Adrenal gland (tissue), 12 donors: ENCODE data around the gene RNF2. TPM values are rescaled to one million over a fixed set of nuclear protein-coding genes. Genes with fewer than 3 reads are reported as not detected.

ENCODE experiments used
- DNase-seq, 7 donors: peaks; one replicate each; pipeline ENCODE4 v3.0.0-alpha.2; 2019 to 2020
- H3K27ac ChIP-seq, 5 donors: fragments of 200-600 bp; sonication (generic) in 4 of 5; 1 replicate in 3 of 5; 2 replicates in 2 of 5; pipeline versions ENCODE4 v1.5.1 to v1.8.0; 2016 to 2020; ENCODE audit warnings: mild to moderate bottlenecking in 1 of 5
- H3K27me3 ChIP-seq: fragments of 200-600 bp; 2 replicates; pipeline ENCODE4 v1.8.0; 2021
- H3K36me3 ChIP-seq, 2 donors: fragments of 200-600 bp; replicated peaks in 1 of 2; 1 replicate in 1 of 2; 2 replicates in 1 of 2; pipeline versions ENCODE4 v1.5.1 to v1.8.0; 2018 to 2022
- H3K4me1 ChIP-seq, 2 donors: fragments of 200-600 bp; replicated peaks in 1 of 2; 1 replicate in 1 of 2; 2 replicates in 1 of 2; pipeline versions ENCODE4 v1.5.1 to v1.8.0; 2018 to 2021
- H3K4me3 ChIP-seq, 4 donors: fragments of 200-600 bp; sonication (generic) in 3 of 4; one replicate each; pipeline ENCODE4 v1.5.1; 2016 to 2018
- H3K9me3 ChIP-seq, 3 donors: fragments of 200-600 bp; sonication (generic) in 1 of 3; replicated peaks in 1 of 3; 1 replicate in 2 of 3; 2 replicates in 1 of 3; pipeline versions ENCODE4 v1.5.1 to v1.8.0; 2016 to 2021
- POLR2A ChIP-seq, 2 donors: fragments of 450-650 bp; IDR thresholded peaks; one replicate each; pipeline ENCODE4 v1.6.1; 2017; ENCODE audit warnings: antibody characterized with exemption in 2 of 2, mild to moderate bottlenecking in 2 of 2, moderate library complexity in 1 of 2
- WGBS, 4 donors: extraction: QIAGEN DNeasy Blood & Tissue Kit in 2 of 4; methylation state at CpG; one replicate each; pipeline versions ENCODE4 v1.1.5 to v1.1.7; 2013 to 2017; 5-methylcytosine and 5-hydroxymethylcytosine counted together
- intact Hi-C, 2 donors: fragments of 100-400 bp; cut with DNase I; formaldehyde crosslinking; loops; one replicate each; pipeline versions ENCODE4 v1.14.1 to v1.15.0; 2022 to 2023
- polyA plus RNA-seq, 3 donors: library from polyadenylated mRNA; stranded (reverse); fragments of 200-250 nt in 2 of 3; fragments of 350-450 nt in 1 of 3; fragmentation: Illumina TruSeq in 1 of 3; extraction: RNeasy Lipid Tissue Mini Kit (QIAGEN cat#74804) in 1 of 3; gene quantifications; one replicate each; pipeline ENCODE4 v1.2.3, GENCODE V29; 2013 to 2014
- total RNA-seq, 9 donors: library from RNA; depleted of rRNA in 4 of 9; stranded (reverse); fragments of >200 nt in 4 of 9; fragments of 120-200 nt in 1 of 9; fragmentation: NEBNext Ultra II Directional in 1 of 9; extraction: Animal tissue kit (Norgen Biotek cat#: 25700) in 1 of 9; gene quantifications; one replicate each; pipeline versions ENCODE4 v1.1.0 to v1.2.4, GENCODE V29; 2013 to 2023
- TF ChIP-seq, protein P1 (sequence below), 6 experiments: fragments of 450-650 bp in 4 of 6; fragments of 200-600 bp in 2 of 6; sonication (generic) in 1 of 6; IDR thresholded peaks; 1 replicate in 5 of 6; 2 replicates in 1 of 6; pipeline versions ENCODE4 v1.5.1 to v1.8.0; 2016 to 2021; ENCODE audit warnings: antibody characterized with exemption in 6 of 6, mild to moderate bottlenecking in 2 of 6, moderate library complexity in 1 of 6
- donor health status: healthy with polysubstance abuse.
- donor health status: Bipolar disorder and iron deficiency.
- donor health status: DM: yes; HTN: yes; CAD: no.
- donor health status: DM: no; HTN: no; CAD: no.
- donor health status: DM: no; HTN: no; CAD: no.
- donor health status: DM: yes; HTN: yes; CAD: no.

RNF2 gene
- total and polyA plus RNA-seq, 12 donors = 3.5 to 34.6 (median 18.0) TPM

DNA sequence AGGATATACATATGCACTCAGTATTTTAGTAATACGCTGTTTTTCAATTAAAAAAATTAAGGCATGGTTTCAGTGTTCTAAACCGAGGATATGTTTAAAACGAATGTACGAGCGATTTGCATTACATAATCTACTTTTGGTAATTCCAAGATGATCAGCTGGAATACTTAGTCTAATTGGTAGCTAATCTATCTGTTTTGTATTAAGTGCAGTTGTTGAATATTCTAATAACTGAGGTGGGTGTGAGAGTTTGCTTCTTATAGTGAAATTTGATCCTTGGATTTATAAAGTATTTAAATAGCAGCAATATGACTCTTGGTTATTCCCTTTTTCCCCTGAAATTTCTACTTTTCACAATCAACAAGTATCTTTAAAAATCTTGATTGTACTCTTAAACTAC is 1.3 kb downstream of the RNF2 start:
- Histone ChIP-seq H3K27me3 (no peaks in the 10 kb centered on the region), H3K4me1 (peaks cover 19 to 31% of the 10 kb centered on the region in 2 donors), H3K9me3 (no peaks in the 10 kb centered on the region), H3K27ac (no peak overlapping the region), H3K4me3 (peak overlapping the region in 3 of 4 donors; percentile 60 to 84 (median 80)), H3K36me3 (no peaks in the 10 kb centered on the region)
- WGBS, 4 donors = 2% methylated on average over 5 of the region's 5 CpGs
- DNase-seq = no peak
- TF ChIP-seq, protein P1, sequence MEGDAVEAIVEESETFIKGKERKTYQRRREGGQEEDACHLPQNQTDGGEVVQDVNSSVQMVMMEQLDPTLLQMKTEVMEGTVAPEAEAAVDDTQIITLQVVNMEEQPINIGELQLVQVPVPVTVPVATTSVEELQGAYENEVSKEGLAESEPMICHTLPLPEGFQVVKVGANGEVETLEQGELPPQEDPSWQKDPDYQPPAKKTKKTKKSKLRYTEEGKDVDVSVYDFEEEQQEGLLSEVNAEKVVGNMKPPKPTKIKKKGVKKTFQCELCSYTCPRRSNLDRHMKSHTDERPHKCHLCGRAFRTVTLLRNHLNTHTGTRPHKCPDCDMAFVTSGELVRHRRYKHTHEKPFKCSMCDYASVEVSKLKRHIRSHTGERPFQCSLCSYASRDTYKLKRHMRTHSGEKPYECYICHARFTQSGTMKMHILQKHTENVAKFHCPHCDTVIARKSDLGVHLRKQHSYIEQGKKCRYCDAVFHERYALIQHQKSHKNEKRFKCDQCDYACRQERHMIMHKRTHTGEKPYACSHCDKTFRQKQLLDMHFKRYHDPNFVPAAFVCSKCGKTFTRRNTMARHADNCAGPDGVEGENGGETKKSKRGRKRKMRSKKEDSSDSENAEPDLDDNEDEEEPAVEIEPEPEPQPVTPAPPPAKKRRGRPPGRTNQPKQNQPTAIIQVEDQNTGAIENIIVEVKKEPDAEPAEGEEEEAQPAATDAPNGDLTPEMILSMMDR (IDR thresholded peaks at IDR 0.05) = no peak
- no peak for TF ChIP-seq POLR2A (IDR thresholded peaks at IDR 0.05)
- intact Hi-C loops = no loop called here

DNA sequence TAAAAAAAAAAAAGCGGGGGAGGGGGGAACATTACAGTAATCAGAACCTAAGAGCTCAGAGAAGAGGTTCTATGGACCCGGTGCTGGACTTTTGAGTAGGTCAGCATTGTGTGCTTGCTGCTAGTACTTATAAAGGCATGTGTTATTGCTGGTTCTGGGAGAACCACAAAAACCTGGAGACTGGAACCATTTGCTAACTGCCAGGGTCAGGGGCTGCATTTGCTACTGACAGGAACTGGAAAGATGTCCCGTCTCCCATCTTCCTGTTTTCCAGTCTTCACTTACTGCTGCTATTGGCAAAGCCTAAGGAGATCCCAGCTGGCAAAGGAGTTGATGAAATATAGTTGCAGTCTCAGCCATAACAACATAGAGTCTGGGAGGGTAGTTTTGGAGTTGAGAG is 4.3 kb downstream of the RNF2 start:
- Histone ChIP-seq H3K9me3 (no peaks in the 10 kb centered on the region), H3K4me3 (no peak overlapping the region), H3K36me3 (no peaks in the 10 kb centered on the region), H3K27me3 (no peaks in the 10 kb centered on the region), H3K4me1 (peaks cover 19 to 28% of the 10 kb centered on the region in 2 donors), H3K27ac (no peak overlapping the region)
- WGBS, 4 donors = 86 to 89% (median 88%) methylated on average over 3 of the region's 3 CpGs
- no peak for DNase-seq
- TF ChIP-seq, protein P1 (IDR thresholded peaks at IDR 0.05) = no peak
- TF ChIP-seq POLR2A (IDR thresholded peaks at IDR 0.05) = no peak
- intact Hi-C loops = no loop called here

DNA sequence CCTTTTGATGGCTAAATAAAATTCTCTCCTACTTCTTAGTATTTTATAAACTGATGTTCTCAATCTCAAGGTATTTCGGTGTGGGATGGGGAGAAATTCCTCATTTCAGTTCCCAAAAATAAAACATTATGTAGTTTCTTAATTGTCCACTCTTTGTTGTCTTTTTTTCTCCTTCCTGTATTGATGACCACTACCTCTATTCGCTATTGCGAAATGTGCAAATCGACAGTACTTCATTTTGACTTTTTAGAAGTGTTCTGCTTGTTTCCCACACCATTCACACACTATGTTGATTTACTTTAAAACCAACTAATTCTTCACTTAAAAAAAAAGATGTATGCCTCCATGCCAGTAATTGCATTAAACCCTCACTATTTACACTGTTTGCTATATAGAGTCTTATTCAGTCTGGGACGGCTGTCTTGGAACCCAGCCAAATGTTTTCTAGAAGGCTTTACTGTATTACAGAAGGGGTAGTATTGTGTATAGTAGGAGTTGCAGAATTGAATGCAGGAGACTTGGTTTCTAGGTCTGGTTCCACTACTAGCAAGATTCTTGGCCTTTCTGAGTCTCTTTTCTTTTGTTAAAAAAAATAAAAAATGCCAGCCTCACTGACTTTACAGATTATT is 5.6 kb downstream of the RNF2 start:
- 56 to 69% (median 65%) methylated on average over 5 of the region's 5 CpGs for WGBS, 4 donors
- Histone ChIP-seq H3K4me1 (peaks cover 19 to 30% of the 10 kb centered on the region in 2 donors), H3K27me3 (no peaks in the 10 kb centered on the region), H3K9me3 (no peaks in the 10 kb centered on the region), H3K27ac (no peak overlapping the region), H3K4me3 (no peak overlapping the region), H3K36me3 (no peaks in the 10 kb centered on the region)
- intact Hi-C loops = no loop called here
- no peak for TF ChIP-seq POLR2A (IDR thresholded peaks at IDR 0.05)
- TF ChIP-seq, protein P1 (IDR thresholded peaks at IDR 0.05) = no peak
- no peak for DNase-seq

DNA sequence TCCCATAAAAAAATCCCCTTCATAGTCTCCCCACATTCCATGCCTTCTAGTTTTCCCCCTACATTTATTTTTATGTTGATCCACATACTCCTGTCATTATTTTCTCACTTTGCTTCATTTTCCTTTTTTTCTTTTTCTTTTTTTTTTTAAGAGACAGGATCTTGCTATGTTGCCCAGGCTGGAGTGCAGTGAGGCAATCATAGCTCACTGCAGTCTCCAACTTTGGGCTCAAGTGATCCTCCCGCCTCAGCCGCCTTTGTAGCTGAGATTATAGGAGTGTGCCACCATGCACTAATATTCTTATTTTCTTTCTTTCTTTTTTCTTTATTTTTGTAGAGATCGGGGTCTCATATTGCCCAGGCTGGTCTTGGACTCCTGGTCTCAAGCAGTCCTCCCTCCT is 7.8 kb downstream of the RNF2 start:
- DNase-seq = no peak
- 96 to 100% (median 97%) methylated on average over 3 of the region's 3 CpGs for WGBS, 4 donors
- Histone ChIP-seq H3K4me3 (no peak overlapping the region), H3K9me3 (no peaks in the 10 kb centered on the region), H3K27ac (no peak overlapping the region), H3K36me3 (no peaks in the 10 kb centered on the region), H3K27me3 (no peaks in the 10 kb centered on the region), H3K4me1 (peaks cover 19 to 24% of the 10 kb centered on the region in 2 donors)
- TF ChIP-seq, protein P1 (IDR thresholded peaks at IDR 0.05) = no peak
- TF ChIP-seq POLR2A (IDR thresholded peaks at IDR 0.05) = no peak
- intact Hi-C loops = no loop called here
